ENCODE measurements around the gene CD79B.

GRCh38 chr17:63917646-63918045, 14.5 kb downstream of the CD79B start:
- no peak for TF ChIP-seq CTCF (IDR thresholded peaks at IDR 0.05)
- no peak for TF ChIP-seq POLR2A (IDR thresholded peaks at IDR 0.05)

Data from body of pancreas (tissue), 4 donors.